Muscle layer of duodenum (tissue), 2 donors: ENCODE results near the gene SUFU.
A peak's percentile ranks its signal among the peaks of the same experiment; 100 is the strongest.
"Not testable (repeated sequence)": the region's sequence is repeated elsewhere in the genome, so short reads cannot be mapped to it uniquely, and the experiment has no call there.

Experiments used
- H3K27ac ChIP-seq: one replicate; pipeline ENCODE4 v1.7.0; 2013; ENCODE audit warnings: mild to moderate bottlenecking, low read length
- H3K27me3 ChIP-seq: one replicate; pipeline ENCODE4 v1.7.0; 2013; ENCODE audit warnings: low read depth, mild to moderate bottlenecking, control low read depth, low read length
- H3K36me3 ChIP-seq, 2 donors: one replicate each; pipeline ENCODE4 v1.7.0; 2013; ENCODE audit warnings: low read length in 2 of 2, control low read depth in 1 of 2, mild to moderate bottlenecking in 1 of 2; ENCODE audit not compliant: insufficient read depth in 2 of 2, control insufficient read depth in 1 of 2
- H3K4me1 ChIP-seq, 2 donors: one replicate each; pipeline ENCODE4 v1.7.0; 2013; ENCODE audit warnings: low read length in 2 of 2, mild to moderate bottlenecking in 2 of 2, control low read depth in 1 of 2, moderate library complexity in 1 of 2; ENCODE audit not compliant: insufficient read depth in 2 of 2, control insufficient read depth in 1 of 2
- H3K4me3 ChIP-seq, 2 donors: one replicate each; pipeline ENCODE4 v1.7.0; 2013; ENCODE audit warnings: low read length in 2 of 2, low read depth in 1 of 2, mild to moderate bottlenecking in 1 of 2
- H3K9me3 ChIP-seq, 2 donors: one replicate each; pipeline ENCODE4 v1.7.0; 2013; ENCODE audit warnings: low read length in 2 of 2, control low read depth in 1 of 2, mild to moderate bottlenecking in 1 of 2; ENCODE audit not compliant: control insufficient read depth in 1 of 2
- donor health status: healthy.

The SUFU gene

DNA sequence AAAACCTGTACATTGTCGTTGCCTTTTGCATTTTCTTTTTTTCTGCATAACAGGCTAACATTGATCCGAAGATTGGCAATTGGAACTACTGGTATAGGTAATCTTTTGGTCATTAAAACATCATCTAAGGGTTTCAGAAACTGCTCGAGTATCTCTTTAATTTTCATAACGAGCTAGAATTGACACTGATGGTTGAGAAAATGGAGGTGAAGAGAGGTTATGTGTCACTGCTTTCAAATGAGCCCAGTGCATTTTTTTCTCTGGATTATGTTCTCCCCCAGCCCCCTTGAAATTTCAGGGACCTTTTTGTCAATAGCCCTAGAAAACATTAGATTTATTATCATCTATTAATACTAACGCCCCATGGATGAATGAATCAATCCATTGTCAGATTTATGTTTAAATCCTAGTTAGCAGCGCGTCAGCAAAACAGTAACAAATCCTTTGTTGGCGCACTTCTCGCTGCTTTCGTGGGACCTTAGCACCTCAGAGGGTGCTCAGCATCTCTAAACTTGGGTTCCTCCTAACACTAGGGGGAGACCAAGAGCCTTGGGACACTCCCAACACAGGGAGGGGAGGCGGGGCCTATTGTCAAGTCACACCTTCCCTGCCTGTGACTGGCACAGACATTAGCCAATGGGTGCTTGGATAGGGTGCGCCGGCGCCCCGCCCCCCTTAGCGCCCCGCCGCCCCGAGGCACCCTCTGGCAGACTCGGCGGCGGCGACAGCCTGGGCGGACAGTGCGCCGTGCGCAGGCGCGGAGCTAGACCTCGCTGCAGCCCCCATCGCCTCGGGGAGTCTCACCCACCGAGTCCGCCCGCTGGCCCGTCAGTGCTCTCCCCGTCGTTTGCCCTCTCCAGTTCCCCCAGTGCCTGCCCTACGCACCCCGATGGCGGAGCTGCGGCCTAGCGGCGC, at the start of gene SUFU:
Gene SUFU (plus strand): TSS at position 709 of the 915 bp plus-strand sequence. CDS start 181 bp downstream, at position 890.
- Histone ChIP-seq H3K27ac (peak within 1 kb of the TSS; percentile 93), H3K9me3 (no peaks in the 10 kb centered on the region), H3K4me1 (peaks cover 5 to 45% of the 10 kb centered on the region in 2 donors), H3K4me3 (peak within 1 kb of the TSS; percentile 93 to 95), H3K36me3 (peaks cover 0 to 3% of the 10 kb centered on the region in 2 donors), H3K27me3 (no peaks in the 10 kb centered on the region)

GRCh38 chr10:102454662-102455487, 48.9 kb upstream of the SUFU start:
- H3K9me3 ChIP-seq, H3K36me3 ChIP-seq, H3K4me1 ChIP-seq, H3K27ac ChIP-seq, H3K4me3 ChIP-seq, H3K27me3 ChIP-seq: not testable (repeated sequence)

DNA sequence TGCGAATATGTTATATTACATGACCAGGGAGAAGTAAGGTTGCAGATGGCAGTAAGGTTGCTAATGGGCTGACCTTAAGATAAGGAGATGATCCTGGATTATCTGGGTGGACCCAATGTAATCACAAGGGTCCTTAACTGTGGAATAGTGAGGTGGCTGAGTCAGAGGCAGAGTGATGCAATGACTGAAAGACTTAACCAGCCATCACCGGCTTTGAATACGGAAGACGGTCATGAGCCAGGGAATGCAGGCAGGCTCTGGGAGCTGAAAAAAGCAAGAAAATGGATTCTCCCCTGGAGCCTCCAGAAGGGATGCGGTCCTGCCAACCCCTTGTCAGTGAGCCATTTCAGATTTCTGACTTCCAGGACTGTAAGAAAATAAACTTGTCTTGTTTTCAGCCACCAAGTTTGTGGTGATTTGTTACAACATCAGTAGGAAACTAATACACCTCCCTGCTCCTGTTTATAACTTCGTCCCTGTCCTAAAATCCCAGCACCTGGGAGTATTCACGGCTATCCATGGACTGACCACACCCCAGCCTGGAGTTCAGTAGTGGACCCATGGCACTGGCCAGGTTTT, 47.8 kb upstream of the SUFU start:
- no peaks in the 10 kb centered on the region for H3K36me3 ChIP-seq
- H3K4me1 ChIP-seq: peaks cover 4 to 9% of the 10 kb centered on the region in 2 donors
- no peaks in the 10 kb centered on the region for H3K9me3 ChIP-seq
- H3K4me3 ChIP-seq: no peak overlapping the region
- no peak overlapping the region for H3K27ac ChIP-seq
- no peaks in the 10 kb centered on the region for H3K27me3 ChIP-seq

DNA sequence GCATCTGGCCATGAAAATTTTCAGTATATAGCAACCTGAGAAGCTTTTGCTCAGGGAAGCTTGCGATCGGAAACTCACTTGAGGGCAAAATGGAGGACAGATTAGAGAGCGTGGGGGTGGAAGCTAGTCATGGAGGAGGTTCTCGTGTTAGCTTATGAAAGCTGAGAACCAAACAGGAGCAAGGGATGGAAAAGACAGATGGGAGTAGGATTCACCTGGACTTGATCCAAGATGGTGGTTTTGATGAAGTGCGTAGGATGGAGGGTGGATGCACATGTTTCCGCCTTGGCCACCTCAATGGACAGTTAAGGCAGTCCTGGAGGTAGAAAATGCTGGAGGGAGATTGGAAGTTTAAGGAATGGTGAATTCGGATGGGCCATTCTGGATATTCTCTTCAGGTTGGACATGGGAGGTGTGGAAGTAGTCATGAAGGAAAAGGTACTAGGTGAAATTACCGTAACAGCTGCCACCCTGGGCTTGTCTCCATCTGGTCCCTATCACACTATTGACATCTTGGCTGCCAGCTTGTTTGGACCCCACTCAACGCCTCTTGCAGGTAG, 46.1 kb upstream of the SUFU start:
- no peaks in the 10 kb centered on the region for H3K9me3 ChIP-seq
- H3K27me3 ChIP-seq: no peaks in the 10 kb centered on the region
- no peak overlapping the region for H3K4me3 ChIP-seq
- peaks cover 0 to 10% of the 10 kb centered on the region in 2 donors for H3K4me1 ChIP-seq
- no peak overlapping the region for H3K27ac ChIP-seq
- H3K36me3 ChIP-seq: no peaks in the 10 kb centered on the region

- Histone ChIP-seq H3K36me3 (no peaks in the 10 kb centered on the region), H3K27ac (no peak overlapping the region), H3K9me3 (no peaks in the 10 kb centered on the region), H3K4me3 (no peak overlapping the region), H3K27me3 (no peaks in the 10 kb centered on the region), H3K4me1 (peaks cover 0 to 10% of the 10 kb centered on the region in 2 donors)
Measured at GRCh38 chr10:102458656-102459055, 45.1 kb upstream of the SUFU start.

DNA sequence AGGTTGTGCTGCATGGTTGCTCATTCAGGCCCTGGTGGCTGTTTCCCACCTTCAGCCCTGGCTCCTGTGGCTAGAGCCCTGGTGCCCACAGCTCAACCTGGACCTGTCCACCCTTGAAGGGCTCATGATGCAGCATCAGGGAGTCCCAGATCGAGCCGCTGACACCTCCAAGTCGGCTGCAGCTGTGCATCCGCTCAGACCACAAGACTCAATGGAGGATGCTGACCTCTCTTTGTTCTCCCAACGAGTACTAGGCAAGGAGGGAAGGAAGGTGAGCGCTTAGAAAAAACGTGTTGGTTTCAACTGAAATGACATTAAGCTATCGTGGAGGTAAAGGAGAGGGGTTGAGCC, 43.0 kb upstream of the SUFU start:
- peak overlapping the region; percentile 60 to 65 for H3K4me3 ChIP-seq
- no peaks in the 10 kb centered on the region for H3K27me3 ChIP-seq
- H3K4me1 ChIP-seq: peaks cover 0 to 10% of the 10 kb centered on the region in 2 donors
- no peaks in the 10 kb centered on the region for H3K9me3 ChIP-seq
- H3K27ac ChIP-seq: peak overlapping the region; percentile 25
- H3K36me3 ChIP-seq: no peaks in the 10 kb centered on the region

DNA sequence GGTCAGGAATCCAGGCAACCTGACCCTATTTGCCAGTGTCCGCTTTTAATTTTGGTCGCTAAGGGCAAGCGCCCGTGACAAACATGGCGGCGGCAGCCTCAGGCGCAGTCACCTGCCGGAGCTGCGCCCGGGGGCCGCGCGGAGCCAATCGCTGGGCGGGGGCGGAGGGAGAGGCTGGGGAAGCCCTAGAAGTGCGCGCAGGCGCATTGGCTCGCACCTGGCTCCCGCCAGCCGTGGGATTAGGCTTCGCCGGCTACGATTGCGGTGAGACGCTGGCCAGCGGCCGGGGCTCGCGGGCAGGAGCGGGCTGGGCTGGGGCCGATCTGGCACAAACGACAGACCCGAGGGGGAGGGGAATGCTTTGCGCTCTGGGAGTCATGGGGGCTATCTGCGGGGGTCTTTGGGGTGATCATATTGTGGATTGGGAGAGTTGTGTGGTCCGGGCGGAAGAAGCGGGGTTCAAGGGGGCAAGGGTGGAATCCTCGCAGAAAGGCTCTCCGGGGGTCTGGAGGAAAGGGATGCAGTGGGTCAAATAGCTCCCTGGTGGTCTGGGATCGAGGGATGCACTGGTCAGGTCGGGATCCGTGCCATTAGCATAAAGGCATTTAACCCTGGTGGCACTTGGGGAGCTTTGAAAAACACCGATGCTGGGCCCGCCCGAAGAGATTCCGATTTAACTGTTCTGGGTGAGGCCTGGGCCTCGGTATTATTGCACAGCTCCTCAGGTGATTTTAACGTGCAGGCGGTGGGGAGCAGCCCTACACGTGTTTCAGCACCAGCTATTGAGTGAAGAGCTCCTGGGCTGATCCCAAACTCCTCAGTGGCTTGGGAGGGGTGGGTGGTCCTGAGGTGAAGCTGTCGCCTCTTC, 42.4 kb upstream of the SUFU start:
- H3K9me3 ChIP-seq: no peaks in the 10 kb centered on the region
- H3K27ac ChIP-seq: peak overlapping the region; percentile 25
- peaks cover 0 to 10% of the 10 kb centered on the region in 2 donors for H3K4me1 ChIP-seq
- H3K36me3 ChIP-seq: no peaks in the 10 kb centered on the region
- H3K27me3 ChIP-seq: no peaks in the 10 kb centered on the region
- H3K4me3 ChIP-seq: peak overlapping the region; percentile 60 to 65

DNA sequence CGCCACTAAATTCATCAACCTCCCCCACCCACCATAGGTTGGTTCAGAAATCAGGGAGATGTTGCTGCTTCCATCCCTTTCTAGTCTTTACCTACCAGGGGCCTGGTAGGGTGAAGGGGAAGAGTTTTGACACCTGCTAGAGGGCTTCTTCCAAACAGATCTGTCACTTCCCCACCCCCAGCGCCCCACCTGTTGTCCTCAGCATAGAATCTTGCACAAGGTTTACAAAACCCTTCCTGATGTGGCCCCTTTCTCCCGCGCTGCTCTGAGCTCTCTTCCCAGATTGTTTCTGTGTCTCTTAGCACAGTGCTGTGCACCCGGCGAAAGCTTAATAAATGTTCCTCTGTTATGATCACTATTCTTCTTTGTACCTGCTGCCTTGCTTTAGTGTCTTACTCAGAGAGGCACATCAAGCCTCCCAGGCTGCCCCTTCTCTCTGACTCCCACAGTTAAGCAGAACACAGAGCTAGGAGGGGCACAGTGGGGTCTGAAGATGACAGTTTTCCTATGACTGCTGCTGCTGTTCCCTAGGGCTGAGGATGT, 41.2 kb upstream of the SUFU start:
- peak overlapping the region in 1 of 2 donors; percentile 33 for H3K4me3 ChIP-seq

GRCh38 chr10:102463983-102464382, 39.8 kb upstream of the SUFU start:
- Histone ChIP-seq H3K27ac (no peak overlapping the region), H3K9me3 (no peaks in the 10 kb centered on the region), H3K27me3 (no peaks in the 10 kb centered on the region), H3K36me3 (no peaks in the 10 kb centered on the region), H3K4me1 (peaks cover 0 to 10% of the 10 kb centered on the region in 2 donors), H3K4me3 (no peak overlapping the region)

More for the DNA sequence above, 41.2 kb upstream of the SUFU start:
- Histone ChIP-seq H3K9me3 (no peaks in the 10 kb centered on the region), H3K36me3 (no peaks in the 10 kb centered on the region), H3K27ac (no peak overlapping the region), H3K4me1 (peaks cover 0 to 10% of the 10 kb centered on the region in 2 donors), H3K27me3 (no peaks in the 10 kb centered on the region)

DNA sequence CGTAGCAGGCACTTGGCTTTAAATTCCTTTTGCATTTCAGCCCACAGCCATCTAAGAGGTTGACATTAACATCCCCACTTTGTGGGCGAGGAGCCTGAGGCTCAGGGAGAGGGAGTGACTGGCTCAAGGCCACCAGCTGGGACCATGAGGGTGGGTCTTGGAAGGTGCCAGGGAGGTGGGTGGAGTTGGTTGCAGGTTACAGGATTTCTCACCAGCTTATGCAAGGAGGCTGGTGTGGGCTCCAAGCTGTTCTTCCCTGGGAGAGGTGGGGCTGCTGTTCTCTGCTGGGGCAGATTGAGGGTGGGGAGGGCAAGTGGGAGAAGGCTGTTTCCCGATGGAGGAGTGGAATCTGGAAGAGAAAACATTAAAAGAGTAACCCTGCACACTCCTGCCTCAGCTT, 38.3 kb upstream of the SUFU start:
- H3K4me3 ChIP-seq: no peak overlapping the region
- peaks cover 0 to 10% of the 10 kb centered on the region in 2 donors for H3K4me1 ChIP-seq
- H3K27ac ChIP-seq: no peak overlapping the region
- H3K36me3 ChIP-seq: no peaks in the 10 kb centered on the region
- no peaks in the 10 kb centered on the region for H3K27me3 ChIP-seq
- H3K9me3 ChIP-seq: no peaks in the 10 kb centered on the region
